SK-N-SH (cell line): ENCODE data around the gene SH3GLB1.

Source experiments
- EZH2phosphoT487 ChIP-seq: fragments of 200-600 bp; sonication (generic); IDR thresholded peaks from 2 replicates; pipeline ENCODE4 v1.6.1; 2017; ENCODE audit warnings: low read depth, mixed run types, mild to moderate bottlenecking, antibody characterized with exemption, moderate library complexity, borderline replicate concordance
- GABPA ChIP-seq: IDR thresholded peaks from 2 replicates; pipeline ENCODE4 v1.4.0; 2012; ENCODE audit warnings: low read depth, mild to moderate bottlenecking
- MXI1 ChIP-seq: IDR thresholded peaks from 2 replicates; pipeline ENCODE4 v1.6.1; 2012; ENCODE audit warnings: mild to moderate bottlenecking, low read depth, low read length, improper control_type of control experiment
- NRF1 ChIP-seq: IDR thresholded peaks from 2 replicates; pipeline ENCODE4 v1.6.1; 2012; ENCODE audit warnings: low read depth, mild to moderate bottlenecking, low read length
- RAD21 ChIP-seq: IDR thresholded peaks from 2 replicates; pipeline ENCODE4 v1.6.1; 2012; ENCODE audit warnings: mild to moderate bottlenecking, low read length
- RFX5 ChIP-seq: IDR thresholded peaks from 2 replicates; pipeline ENCODE4 v1.6.1; 2012; ENCODE audit warnings: mild to moderate bottlenecking, improper control_type of control experiment, low read length
- SMC3 ChIP-seq: IDR thresholded peaks from 2 replicates; pipeline ENCODE4 v1.6.1; 2012; ENCODE audit warnings: low read depth, low read length, improper control_type of control experiment
- TF ChIP-seq, protein P1 (sequence below): fragments of 200-600 bp; sonication (generic); IDR thresholded peaks from 2 replicates; pipeline ENCODE4 v1.6.1; 2017; ENCODE audit warnings: antibody characterized with exemption, mild to moderate bottlenecking, moderate library complexity
- TF ChIP-seq, protein P2 (sequence below): IDR thresholded peaks from 2 replicates; pipeline ENCODE4 v1.6.1; 2012; ENCODE audit warnings: mild to moderate bottlenecking, low read depth, low read length, moderate library complexity
- TF ChIP-seq, protein P3 (sequence below): IDR thresholded peaks from 2 replicates; pipeline ENCODE4 v1.4.0; 2012; ENCODE audit warnings: low read depth
- TF ChIP-seq, protein P4 (sequence below): fragments of 150-350 bp; IDR thresholded peaks from 2 replicates; pipeline ENCODE4 v1.6.1; 2017; ENCODE audit warnings: antibody characterized with exemption, low read length, low read depth, borderline replicate concordance
- TF ChIP-seq, protein P5 (sequence below): IDR thresholded peaks from 2 replicates; pipeline ENCODE4 v1.4.0; 2012; ENCODE audit warnings: low read depth, borderline replicate concordance

DNA sequence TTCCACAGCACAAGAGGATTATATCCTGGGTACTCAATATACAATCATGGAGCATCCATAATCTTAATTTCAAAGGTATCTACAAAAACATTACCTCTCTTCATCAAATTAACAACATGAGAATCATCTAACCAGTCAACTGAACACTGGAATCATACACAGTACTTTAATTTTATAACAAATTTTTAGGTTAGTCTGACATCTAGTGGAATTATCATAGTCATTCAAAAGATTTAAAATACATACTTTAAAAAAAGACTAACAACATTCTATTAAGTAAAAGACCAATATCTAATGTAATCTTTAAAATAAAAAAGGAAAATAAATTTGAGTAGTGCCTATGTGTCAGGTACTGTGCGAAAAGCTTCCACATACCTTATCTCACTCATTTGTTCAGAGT lies 16.8 kb upstream of the SH3GLB1 start:
- TF ChIP-seq, protein P1, sequence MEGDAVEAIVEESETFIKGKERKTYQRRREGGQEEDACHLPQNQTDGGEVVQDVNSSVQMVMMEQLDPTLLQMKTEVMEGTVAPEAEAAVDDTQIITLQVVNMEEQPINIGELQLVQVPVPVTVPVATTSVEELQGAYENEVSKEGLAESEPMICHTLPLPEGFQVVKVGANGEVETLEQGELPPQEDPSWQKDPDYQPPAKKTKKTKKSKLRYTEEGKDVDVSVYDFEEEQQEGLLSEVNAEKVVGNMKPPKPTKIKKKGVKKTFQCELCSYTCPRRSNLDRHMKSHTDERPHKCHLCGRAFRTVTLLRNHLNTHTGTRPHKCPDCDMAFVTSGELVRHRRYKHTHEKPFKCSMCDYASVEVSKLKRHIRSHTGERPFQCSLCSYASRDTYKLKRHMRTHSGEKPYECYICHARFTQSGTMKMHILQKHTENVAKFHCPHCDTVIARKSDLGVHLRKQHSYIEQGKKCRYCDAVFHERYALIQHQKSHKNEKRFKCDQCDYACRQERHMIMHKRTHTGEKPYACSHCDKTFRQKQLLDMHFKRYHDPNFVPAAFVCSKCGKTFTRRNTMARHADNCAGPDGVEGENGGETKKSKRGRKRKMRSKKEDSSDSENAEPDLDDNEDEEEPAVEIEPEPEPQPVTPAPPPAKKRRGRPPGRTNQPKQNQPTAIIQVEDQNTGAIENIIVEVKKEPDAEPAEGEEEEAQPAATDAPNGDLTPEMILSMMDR: peak; percentile 50
- TF ChIP-seq, protein P2, sequence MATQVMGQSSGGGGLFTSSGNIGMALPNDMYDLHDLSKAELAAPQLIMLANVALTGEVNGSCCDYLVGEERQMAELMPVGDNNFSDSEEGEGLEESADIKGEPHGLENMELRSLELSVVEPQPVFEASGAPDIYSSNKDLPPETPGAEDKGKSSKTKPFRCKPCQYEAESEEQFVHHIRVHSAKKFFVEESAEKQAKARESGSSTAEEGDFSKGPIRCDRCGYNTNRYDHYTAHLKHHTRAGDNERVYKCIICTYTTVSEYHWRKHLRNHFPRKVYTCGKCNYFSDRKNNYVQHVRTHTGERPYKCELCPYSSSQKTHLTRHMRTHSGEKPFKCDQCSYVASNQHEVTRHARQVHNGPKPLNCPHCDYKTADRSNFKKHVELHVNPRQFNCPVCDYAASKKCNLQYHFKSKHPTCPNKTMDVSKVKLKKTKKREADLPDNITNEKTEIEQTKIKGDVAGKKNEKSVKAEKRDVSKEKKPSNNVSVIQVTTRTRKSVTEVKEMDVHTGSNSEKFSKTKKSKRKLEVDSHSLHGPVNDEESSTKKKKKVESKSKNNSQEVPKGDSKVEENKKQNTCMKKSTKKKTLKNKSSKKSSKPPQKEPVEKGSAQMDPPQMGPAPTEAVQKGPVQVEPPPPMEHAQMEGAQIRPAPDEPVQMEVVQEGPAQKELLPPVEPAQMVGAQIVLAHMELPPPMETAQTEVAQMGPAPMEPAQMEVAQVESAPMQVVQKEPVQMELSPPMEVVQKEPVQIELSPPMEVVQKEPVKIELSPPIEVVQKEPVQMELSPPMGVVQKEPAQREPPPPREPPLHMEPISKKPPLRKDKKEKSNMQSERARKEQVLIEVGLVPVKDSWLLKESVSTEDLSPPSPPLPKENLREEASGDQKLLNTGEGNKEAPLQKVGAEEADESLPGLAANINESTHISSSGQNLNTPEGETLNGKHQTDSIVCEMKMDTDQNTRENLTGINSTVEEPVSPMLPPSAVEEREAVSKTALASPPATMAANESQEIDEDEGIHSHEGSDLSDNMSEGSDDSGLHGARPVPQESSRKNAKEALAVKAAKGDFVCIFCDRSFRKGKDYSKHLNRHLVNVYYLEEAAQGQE: no peak
- TF ChIP-seq RFX5: no peak
- TF ChIP-seq SMC3: no peak
- peak; percentile 20; the same call in 1 of the 2 replicates for TF ChIP-seq RAD21
- TF ChIP-seq GABPA: no peak
- no peak for TF ChIP-seq EZH2phosphoT487
- TF ChIP-seq, protein P3, sequence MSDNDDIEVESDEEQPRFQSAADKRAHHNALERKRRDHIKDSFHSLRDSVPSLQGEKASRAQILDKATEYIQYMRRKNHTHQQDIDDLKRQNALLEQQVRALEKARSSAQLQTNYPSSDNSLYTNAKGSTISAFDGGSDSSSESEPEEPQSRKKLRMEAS: no peak
- no peak for TF ChIP-seq NRF1
- TF ChIP-seq, protein P4, sequence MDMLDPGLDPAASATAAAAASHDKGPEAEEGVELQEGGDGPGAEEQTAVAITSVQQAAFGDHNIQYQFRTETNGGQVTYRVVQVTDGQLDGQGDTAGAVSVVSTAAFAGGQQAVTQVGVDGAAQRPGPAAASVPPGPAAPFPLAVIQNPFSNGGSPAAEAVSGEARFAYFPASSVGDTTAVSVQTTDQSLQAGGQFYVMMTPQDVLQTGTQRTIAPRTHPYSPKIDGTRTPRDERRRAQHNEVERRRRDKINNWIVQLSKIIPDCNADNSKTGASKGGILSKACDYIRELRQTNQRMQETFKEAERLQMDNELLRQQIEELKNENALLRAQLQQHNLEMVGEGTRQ: no peak
- no peak for TF ChIP-seq MXI1
- TF ChIP-seq, protein P5, sequence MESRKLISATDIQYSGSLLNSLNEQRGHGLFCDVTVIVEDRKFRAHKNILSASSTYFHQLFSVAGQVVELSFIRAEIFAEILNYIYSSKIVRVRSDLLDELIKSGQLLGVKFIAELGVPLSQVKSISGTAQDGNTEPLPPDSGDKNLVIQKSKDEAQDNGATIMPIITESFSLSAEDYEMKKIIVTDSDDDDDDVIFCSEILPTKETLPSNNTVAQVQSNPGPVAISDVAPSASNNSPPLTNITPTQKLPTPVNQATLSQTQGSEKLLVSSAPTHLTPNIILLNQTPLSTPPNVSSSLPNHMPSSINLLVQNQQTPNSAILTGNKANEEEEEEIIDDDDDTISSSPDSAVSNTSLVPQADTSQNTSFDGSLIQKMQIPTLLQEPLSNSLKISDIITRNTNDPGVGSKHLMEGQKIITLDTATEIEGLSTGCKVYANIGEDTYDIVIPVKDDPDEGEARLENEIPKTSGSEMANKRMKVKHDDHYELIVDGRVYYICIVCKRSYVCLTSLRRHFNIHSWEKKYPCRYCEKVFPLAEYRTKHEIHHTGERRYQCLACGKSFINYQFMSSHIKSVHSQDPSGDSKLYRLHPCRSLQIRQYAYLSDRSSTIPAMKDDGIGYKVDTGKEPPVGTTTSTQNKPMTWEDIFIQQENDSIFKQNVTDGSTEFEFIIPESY: no peak
